AG04449 (cell line): ENCODE data around the gene PDZK1IP1.

Source experiments
- CTCF ChIA-PET: fragments of 350-600 bp; formaldehyde crosslinking; extraction: SDS; loops from one replicate; lab custom pipeline; 2021; ENCODE audit warnings: antibody characterized with exemption; lab: Yijun Ruan, JAX
- POLR2A ChIA-PET: fragments of 400-600, 350-600 bp; formaldehyde crosslinking; extraction: SDS; loops from one replicate; lab custom pipeline; 2020; ENCODE audit warnings: antibody characterized with exemption, inconsistent platforms; lab: Yijun Ruan, JAX
- DNase-seq: peaks from one replicate; pipeline ENCODE4 v3.0.0-alpha.2; 2010; ENCODE audit warnings: low read depth, low spot score
- H3K4me3 ChIP-seq: 2 replicates; pipeline ENCODE4 v1.5.1; 2011; ENCODE audit warnings: low read depth, mild to moderate bottlenecking, control low read depth, low read length
- CTCF ChIP-seq: IDR thresholded peaks from one replicate; pipeline ENCODE4 v1.5.1; 2011; ENCODE audit warnings: mild to moderate bottlenecking, moderate library complexity, low read length, control low read depth, inconsistent platforms; ENCODE audit not compliant: insufficient read depth; ENCODE audit errors: missing control alignments

Gene PDZK1IP1

DNA sequence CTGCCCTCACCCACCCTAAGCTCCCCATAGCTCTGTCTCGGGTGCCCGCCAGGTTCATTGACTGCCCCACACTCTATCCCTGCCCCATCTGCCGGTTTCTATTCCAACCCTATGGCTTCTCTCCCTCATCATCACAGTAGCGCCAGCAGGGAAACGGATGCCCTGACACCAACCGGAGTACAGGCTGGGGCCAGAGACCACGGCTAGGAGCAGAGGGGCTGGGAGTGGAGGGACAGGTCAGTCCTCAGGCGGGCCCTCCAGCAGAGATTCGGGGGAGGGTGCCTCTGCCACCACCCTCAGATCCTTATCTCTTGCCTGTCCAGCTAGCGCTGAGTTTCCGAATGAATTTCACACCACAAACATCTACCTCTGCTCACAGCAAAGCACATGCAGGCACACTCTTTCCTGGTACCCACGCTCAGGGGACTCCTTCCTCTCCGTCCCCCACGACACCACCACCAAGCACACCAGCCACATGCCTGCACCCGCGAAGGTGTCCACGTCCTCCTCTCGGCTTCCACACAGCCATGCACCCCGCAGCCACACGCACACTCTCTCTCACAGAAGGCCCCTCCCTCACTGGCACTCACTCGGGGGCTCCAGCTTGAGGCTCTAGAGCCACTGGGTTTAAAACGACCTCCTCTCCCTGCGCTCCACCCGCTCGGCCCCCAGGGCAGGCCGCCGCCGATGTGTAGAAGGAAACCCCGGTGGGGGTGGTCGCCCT is 35.0 kb upstream of the PDZK1IP1 start:
- no peak for TF ChIP-seq CTCF
- no peak overlapping the region for H3K4me3 ChIP-seq
- no peak for DNase-seq
- POLR2A ChIA-PET = no interaction called here
- CTCF ChIA-PET = interaction anchor here (0.7 to 1.8 kb wide), 2 partner anchors 31 to 46 kb away, joined by 3 to 6 read pairs; no protein-coding TSS in a partner anchor

GRCh38 chr1:47223921-47224675 is 34.3 kb upstream of the PDZK1IP1 start:
- DNase-seq = no peak
- CTCF ChIA-PET = interaction anchor here (1.8 kb wide), 1 partner anchor 30 kb away, joined by 6 read pairs; no protein-coding TSS in a partner anchor
- H3K4me3 ChIP-seq = no peak overlapping the region
- POLR2A ChIA-PET = no interaction called here
- no peak for TF ChIP-seq CTCF

- CTCF ChIA-PET = interaction anchor here (1.8 kb wide), 1 partner anchor 30 kb away, joined by 6 read pairs; no protein-coding TSS in a partner anchor
- POLR2A ChIA-PET = no interaction called here
- no peak overlapping the region for H3K4me3 ChIP-seq
- no peak for DNase-seq
- no peak for TF ChIP-seq CTCF
Measured at GRCh38 chr1:47223174-47223920, 33.5 kb upstream of the PDZK1IP1 start.

GRCh38 chr1:47222476-47222875 is 32.6 kb upstream of the PDZK1IP1 start:
- no peak for TF ChIP-seq CTCF
- POLR2A ChIA-PET = no interaction called here

GRCh38 chr1:47219590-47220220 is 29.9 kb upstream of the PDZK1IP1 start:
- CTCF ChIA-PET = interaction anchor here (1.3 kb wide), 1 partner anchor 26 kb away, joined by 3 read pairs; no protein-coding TSS in a partner anchor
- no peak overlapping the region for H3K4me3 ChIP-seq
- POLR2A ChIA-PET = no interaction called here
- DNase-seq = no peak
- TF ChIP-seq CTCF = no peak

More at GRCh38 chr1:47222476-47222875, 32.6 kb upstream of the PDZK1IP1 start:
- no peak overlapping the region for H3K4me3 ChIP-seq
- CTCF ChIA-PET = interaction anchor here (0.8 to 1.5 kb wide), 3 partner anchors 29 to 47 kb away, joined by 3 read pairs; no protein-coding TSS in a partner anchor
- no peak for DNase-seq
